GM12878 (cell line): Measurements from ENCODE around the gene ISG15. TPM values are rescaled to one million over a fixed set of nuclear protein-coding genes. Genes with fewer than 3 reads are reported as not detected.

Experiments
- ATAC-seq: fragments of 200-7000 bp; cut with Tn5 transposase; 3 replicates; pipeline ENCODE4 v1.9.1; 2020; ENCODE audit warnings: mild to moderate bottlenecking, moderate library complexity
- BruUV-seq: library from RNA; stranded (reverse); fragments of 400-500 nt; replicated peaks from 2 replicates; lab custom pipeline; 2021; lab: Mats Ljungman, UMichigan
- CTCF ChIA-PET: fragments of 300-600 bp; sonication (Branson Sonifier 250); formaldehyde crosslinking; extraction: SDS; loops from one replicate; lab custom pipeline; 2021; ENCODE audit warnings: inconsistent platforms; lab: Yijun Ruan, JAX
- POLR2A ChIA-PET: fragments of 350-600 bp; formaldehyde crosslinking; extraction: SDS; loops from one replicate; lab custom pipeline; 2021; ENCODE audit warnings: inconsistent platforms; lab: Charles Lee
- RAD21 ChIA-PET: fragments of 300-600 bp; sonication (Branson Sonifier 250); formaldehyde crosslinking; loops from one replicate; lab custom pipeline; 2023; ENCODE audit warnings: antibody characterized with exemption; ENCODE audit not compliant: unreplicated experiment; lab: Charles Lee
- SMC1A ChIA-PET: fragments of 300-600 bp; sonication (Branson Sonifier 250); formaldehyde crosslinking; loops from one replicate; lab custom pipeline; 2023; ENCODE audit not compliant: unreplicated experiment, uncharacterized antibody; lab: Charles Lee
- DNase-seq: peaks from one replicate; pipeline ENCODE4 v3.0.0-alpha.2; 2011; ENCODE audit warnings: low read depth, low spot score
- FAIRE-seq: peaks from 3 replicates; lab custom pipeline; 2011; peaks lifted over from hg19 to GRCh38; lab: Jason Lieb, UNC
- H2AFZ ChIP-seq: 2 replicates; pipeline ENCODE4 v1.6.0; 2011; ENCODE audit warnings: low read depth, low read length, control low read depth; ENCODE audit not compliant: control insufficient read depth
- H3K27ac ChIP-seq: 2 replicates; pipeline ENCODE4 v1.5.1; 2011; ENCODE audit warnings: control low read depth; ENCODE audit not compliant: control insufficient read depth, insufficient read depth
- H3K27me3 ChIP-seq, 2 experiments: replicated peaks in 1 of 2; 2 replicates each; pipeline versions ENCODE4 v1.6.0 to v1.6.1; 2011; ENCODE audit warnings: low read length in 1 of 2; ENCODE audit not compliant: control insufficient read depth in 2 of 2, insufficient read depth in 2 of 2
- H3K36me3 ChIP-seq, 2 experiments: 2 replicates each; pipeline ENCODE4 v1.5.1; 2011; ENCODE audit warnings: low read length in 1 of 2; ENCODE audit not compliant: control insufficient read depth in 2 of 2, insufficient read depth in 2 of 2
- H3K4me1 ChIP-seq: 2 replicates; pipeline ENCODE4 v1.6.1; 2011; ENCODE audit warnings: mild to moderate bottlenecking, low read length, moderate library complexity, mixed read lengths; ENCODE audit not compliant: control insufficient read depth, insufficient read depth
- H3K4me2 ChIP-seq: 2 replicates; pipeline ENCODE4 v1.6.0; 2011; ENCODE audit warnings: control low read depth; ENCODE audit not compliant: control insufficient read depth, insufficient read depth
- H3K4me3 ChIP-seq: fragments of 200-600 bp; sonication (generic); 2 replicates; pipeline ENCODE4 v1.5.1; 2016
- H3K79me2 ChIP-seq: 2 replicates; pipeline ENCODE4 v1.6.0; 2011; ENCODE audit warnings: low read length; ENCODE audit not compliant: control insufficient read depth, insufficient read depth
- H3K9ac ChIP-seq: 2 replicates; pipeline ENCODE4 v1.8.0; 2011; ENCODE audit warnings: low read length, control low read depth, mixed read lengths; ENCODE audit not compliant: control insufficient read depth, insufficient read depth
- H3K9me3 ChIP-seq: replicated peaks from 3 replicates; pipeline ENCODE4 v1.5.1; 2011; ENCODE audit warnings: mild to moderate bottlenecking, low read length; ENCODE audit not compliant: control insufficient read depth, insufficient read depth
- H4K20me1 ChIP-seq: 2 replicates; pipeline ENCODE4 v1.6.0; 2011; ENCODE audit not compliant: control insufficient read depth, insufficient read depth
- DPF2 ChIP-seq: fragments of 450-650 bp; IDR thresholded peaks from 2 replicates; pipeline ENCODE4 v1.6.1; 2017; ENCODE audit warnings: mild to moderate bottlenecking
- ETV6 ChIP-seq, 2 experiments: fragments of 450-650 bp in 1 of 2; IDR thresholded peaks in 1 of 2; conservative IDR thresholded peaks in 1 of 2; 2 replicates each; pipeline ENCODE4 v1.6.1; 2014; ENCODE audit warnings: antibody characterized with exemption in 1 of 2, borderline replicate concordance in 1 of 2, low read depth in 1 of 2, mild to moderate bottlenecking in 1 of 2, moderate library complexity in 1 of 2
- KDM1A ChIP-seq: fragments of 200-600 bp; sonication (generic); IDR thresholded peaks from 2 replicates; pipeline ENCODE4 v1.6.1; 2016; ENCODE audit warnings: borderline replicate concordance
- MEF2A ChIP-seq: IDR thresholded peaks from 2 replicates; pipeline ENCODE4 v1.6.1; 2011; ENCODE audit warnings: low read depth, mild to moderate bottlenecking, low read length, moderate library complexity; ENCODE audit not compliant: insufficient read depth
- MXI1 ChIP-seq: fragments of 150-350 bp; IDR thresholded peaks from 2 replicates; pipeline ENCODE4 v1.6.1; 2011; ENCODE audit warnings: low read depth, mild to moderate bottlenecking, inconsistent platforms, low read length, improper control_type of control experiment
- NR2C1 ChIP-seq: fragments of 450-650 bp; IDR thresholded peaks from 2 replicates; pipeline ENCODE4 v1.6.1; 2017; ENCODE audit warnings: antibody characterized with exemption, mild to moderate bottlenecking, moderate library complexity
- SPI1 ChIP-seq: IDR thresholded peaks from 2 replicates; pipeline ENCODE4 v1.6.1; 2011; ENCODE audit warnings: low read depth, mild to moderate bottlenecking, low read length, moderate library complexity, borderline replicate concordance; ENCODE audit not compliant: insufficient read depth
- STAT1 ChIP-seq: fragments of 450-650 bp; conservative IDR thresholded peaks from 2 replicates; pipeline ENCODE4 v1.6.1; 2014; ENCODE audit warnings: antibody characterized with exemption, mild to moderate bottlenecking
- TCF7 ChIP-seq: IDR thresholded peaks from 2 replicates; pipeline ENCODE4 v1.6.1; 2014; ENCODE audit warnings: antibody characterized with exemption, borderline replicate concordance
- WRNIP1 ChIP-seq: IDR thresholded peaks from 2 replicates; pipeline ENCODE4 v1.6.1; 2011; ENCODE audit warnings: low read depth, low read length, improper control_type of control experiment, borderline replicate concordance
- WGBS: methylation state at CpG from one replicate; pipeline ENCODE4 v1.1.6; 2016; ENCODE audit warnings: low lambda C conversion rate; ENCODE audit not compliant: insufficient replicate concordance, insufficient coverage; ENCODE audit errors: missing lambda C conversion rate; 5-methylcytosine and 5-hydroxymethylcytosine counted together
- in situ Hi-C: fragments of 300-500 bp; cut with MboI; formaldehyde crosslinking; loops from 9 replicates; pipeline ENCODE4 v1.14.3; 2018; ENCODE audit warnings: mixed read lengths
- intact Hi-C: fragments of 100-400 bp; cut with micrococcal nuclease; formaldehyde crosslinking; loops from one replicate; pipeline ENCODE4 v1.14.2; 2022; ENCODE audit not compliant: unreplicated experiment
- polyA plus RNA-seq, 11 experiments: library from polyadenylated mRNA; depleted of rRNA in 4 of 11; unstranded in 6 of 11; stranded (reverse) in 5 of 11; fragments of >200 nt; fragmentation: Nextera tagmentation in 4 of 11; fragmentation: Illumina TruSeq in 1 of 11; extraction: Ambion mirVana in 4 of 11; extraction: Trizol in 1 of 11; gene quantifications; 1 replicate in 1 of 11; 2 replicates in 10 of 11; pipeline versions ENCODE4 v1.2.1 to v1.2.3, GENCODE V29; 2011 to 2016; ENCODE audit warnings: inconsistent platforms in 2 of 11, missing spikeins in 2 of 11, low read depth in 1 of 11
- total RNA-seq, 4 experiments: library from RNA; depleted of rRNA in 3 of 4; stranded (reverse); fragments of >200 nt in 3 of 4; fragmentation: Illumina TruSeq in 1 of 4; extraction: Trizol in 1 of 4; gene quantifications; 2 replicates each; pipeline versions ENCODE4 v1.2.1 to v1.2.3, GENCODE V29; 2013 to 2021
- TF ChIP-seq, protein P1 (sequence below): fragments of 450-650 bp; conservative IDR thresholded peaks from 2 replicates; pipeline ENCODE4 v1.6.1; 2017; ENCODE audit warnings: mild to moderate bottlenecking, moderate library complexity

ISG15 gene
- total and polyA plus RNA-seq, 10 of the 15 experiments (the other 5 are each of a cell fraction or from before 2014, with no cell fraction given), result 7.8 to 384 (median 274) TPM

DNA sequence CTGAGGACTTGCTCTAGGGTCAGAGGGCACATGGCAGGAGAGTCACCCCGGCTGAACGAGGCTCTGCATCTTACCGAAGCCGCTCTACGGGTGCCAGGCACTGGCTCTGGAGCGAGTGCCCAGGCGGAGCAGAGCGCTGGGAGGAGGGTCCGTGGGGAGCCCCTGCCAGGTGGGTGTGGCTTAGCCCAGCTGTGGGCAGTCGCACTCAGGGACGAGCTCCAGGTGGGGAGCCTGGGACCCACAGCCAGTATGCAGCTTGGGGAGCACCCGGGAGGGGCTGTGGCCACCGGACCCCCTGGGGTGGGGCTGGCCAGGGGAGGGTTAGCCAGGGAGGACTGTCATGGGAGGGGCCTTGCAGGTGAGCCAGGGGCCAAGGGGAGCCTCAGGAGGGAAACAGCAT is 10.4 kb downstream of the ISG15 start:
- in situ Hi-C loops, result loop anchor here (5.0 kb wide), 1 partner anchor 39 kb away; no protein-coding TSS in a partner anchor
- intact Hi-C loops, result no loop called here
- DNase-seq, result no peak
- H3K4me1 ChIP-seq, result peaks cover 7% of the 10 kb centered on the region
- no peak overlapping the region for H2AFZ ChIP-seq
- ATAC-seq, result no peak
- TF ChIP-seq ETV6 (conservative IDR thresholded peaks at IDR 0.05 in 1 of 2, IDR thresholded peaks at IDR 0.05 in 1 of 2; ENCODE audit: borderline replicate concordance in 1 of 2, low read depth in 1 of 2) (no peak), MXI1 (no peak), SPI1 (no peak), STAT1 (no peak), KDM1A (no peak), TCF7 (no peak), MEF2A (no peak), DPF2 (no peak), WRNIP1 (no peak), NR2C1 (no peak)
- TF ChIP-seq, protein P1, sequence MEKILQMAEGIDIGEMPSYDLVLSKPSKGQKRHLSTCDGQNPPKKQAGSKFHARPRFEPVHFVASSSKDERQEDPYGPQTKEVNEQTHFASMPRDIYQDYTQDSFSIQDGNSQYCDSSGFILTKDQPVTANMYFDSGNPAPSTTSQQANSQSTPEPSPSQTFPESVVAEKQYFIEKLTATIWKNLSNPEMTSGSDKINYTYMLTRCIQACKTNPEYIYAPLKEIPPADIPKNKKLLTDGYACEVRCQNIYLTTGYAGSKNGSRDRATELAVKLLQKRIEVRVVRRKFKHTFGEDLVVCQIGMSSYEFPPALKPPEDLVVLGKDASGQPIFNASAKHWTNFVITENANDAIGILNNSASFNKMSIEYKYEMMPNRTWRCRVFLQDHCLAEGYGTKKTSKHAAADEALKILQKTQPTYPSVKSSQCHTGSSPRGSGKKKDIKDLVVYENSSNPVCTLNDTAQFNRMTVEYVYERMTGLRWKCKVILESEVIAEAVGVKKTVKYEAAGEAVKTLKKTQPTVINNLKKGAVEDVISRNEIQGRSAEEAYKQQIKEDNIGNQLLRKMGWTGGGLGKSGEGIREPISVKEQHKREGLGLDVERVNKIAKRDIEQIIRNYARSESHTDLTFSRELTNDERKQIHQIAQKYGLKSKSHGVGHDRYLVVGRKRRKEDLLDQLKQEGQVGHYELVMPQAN, result no peak
- TF ChIP-seq, all 136 proteins: peak for 0
- WGBS, result 84% methylated on average over 11 of the region's 13 CpGs
- SMC1A ChIA-PET, result interaction anchor here (1.4 kb wide), 1 partner anchor 9 kb away, joined by 3 read pairs; no protein-coding TSS in a partner anchor
- RAD21 ChIA-PET, result interaction anchor here (1.0 kb wide), 1 partner anchor 41 kb away, joined by 4 read pairs; no protein-coding TSS in a partner anchor
- no peak overlapping the region for H3K4me3 ChIP-seq
- no peaks in the 10 kb centered on the region; a peak in 1 of 4 replicates for H3K36me3 ChIP-seq
- no peak overlapping the region for H3K9ac ChIP-seq
- H3K9me3 ChIP-seq, result no peaks in the 10 kb centered on the region
- BruUV-seq, result no TSS peak
- POLR2A ChIA-PET, result interaction anchor here (1.0 kb wide), 1 partner anchor 32 kb away, joined by 3 read pairs; no protein-coding TSS in a partner anchor
- H4K20me1 ChIP-seq, result no peaks in the 10 kb centered on the region
- H3K27me3 ChIP-seq, result no peaks in the 10 kb centered on the region
- H3K79me2 ChIP-seq, result peaks cover 2% of the 10 kb centered on the region; the same call in 1 of the 2 replicates
- FAIRE-seq, result no peak
- H3K4me2 ChIP-seq, result no peak overlapping the region
- CTCF ChIA-PET, result interaction anchor here (1.1 to 2.5 kb wide), 3 partner anchors 9 to 39 kb away, joined by 3 to 10 read pairs (median 5); no protein-coding TSS in a partner anchor
- H3K27ac ChIP-seq, result no peak overlapping the region
